K562 (cell line): ENCODE data around the gene FOXP4. TPM values are rescaled to one million over a fixed set of nuclear protein-coding genes. Genes with fewer than 3 reads are reported as not detected.

ENCODE experiments used
- ATAC-seq: fragments of 200-7000 bp; cut with Tn5 transposase; 3 replicates; pipeline ENCODE4 v1.9.1; 2020; ENCODE audit warnings: moderate library complexity
- BruUV-seq: library from RNA; stranded (reverse); fragments of 400-500 nt; replicated peaks from 2 replicates; lab custom pipeline; 2021; lab: Mats Ljungman, UMichigan
- CTCF ChIA-PET: fragments of 300-600 bp; formaldehyde crosslinking; extraction: SDS; loops from one replicate; lab custom pipeline; 2021; ENCODE audit warnings: low intra/inter-chr PET ratio; lab: Yijun Ruan, JAX
- POLR2A ChIA-PET: fragments of 300-600, 350-650 bp; sonication (Branson Sonifier 250); formaldehyde crosslinking; extraction: SDS; loops from one replicate; lab custom pipeline; 2021; ENCODE audit warnings: antibody characterized with exemption, inconsistent platforms; lab: Yijun Ruan, JAX
- DNase-seq, 4 experiments: peaks; one replicate each; pipeline versions ENCODE4 v3.0.0 to v3.0.0-alpha.2; 2011 to 2018; ENCODE audit warnings: low spot score in 3 of 4, mixed read lengths in 3 of 4; ENCODE audit errors: extremely low read depth in 1 of 4
- FAIRE-seq: peaks from 2 replicates; lab custom pipeline; 2011; peaks lifted over from hg19 to GRCh38; lab: Jason Lieb, UNC
- H2AFZ ChIP-seq: 2 replicates; pipeline ENCODE4 v1.6.0; 2011; ENCODE audit warnings: low read depth, low read length, control low read depth, inconsistent platforms
- H3K27ac ChIP-seq: fragments of 200-600 bp; 3 replicates; pipeline ENCODE4 v1.8.0; 2011; ENCODE audit warnings: low read depth, mild to moderate bottlenecking, control low read depth, inconsistent platforms, low read length, moderate library complexity, mixed read lengths; ENCODE audit errors: extremely low read depth
- H3K27me3 ChIP-seq, 2 experiments: fragments of 300-600 bp in 1 of 2; 2 replicates in 1 of 2; 3 replicates in 1 of 2; pipeline versions ENCODE4 v1.6.0 to v1.8.0; 2011; ENCODE audit warnings: inconsistent platforms in 2 of 2, low read length in 2 of 2, mild to moderate bottlenecking in 1 of 2, mixed read lengths in 1 of 2, moderate library complexity in 1 of 2; ENCODE audit not compliant: control insufficient read depth in 2 of 2, insufficient read depth in 2 of 2
- H3K36me3 ChIP-seq: fragments of 300-600 bp; 3 replicates; pipeline ENCODE4 v1.8.0; 2011; ENCODE audit warnings: mild to moderate bottlenecking, low read length, inconsistent platforms; ENCODE audit not compliant: control insufficient read depth, insufficient read depth
- H3K4me1 ChIP-seq, 2 experiments: fragments of 200-600 bp in 1 of 2; replicated peaks in 1 of 2; 2 replicates in 1 of 2; 3 replicates in 1 of 2; pipeline versions ENCODE4 v1.5.1 to v1.8.0; 2011; ENCODE audit warnings: inconsistent platforms in 2 of 2, low read length in 2 of 2, mild to moderate bottlenecking in 1 of 2, mixed read lengths in 1 of 2, moderate library complexity in 1 of 2; ENCODE audit not compliant: control insufficient read depth in 2 of 2, insufficient read depth in 2 of 2
- H3K4me2 ChIP-seq: 2 replicates; pipeline ENCODE4 v1.6.1; 2011; ENCODE audit warnings: low read length, control low read depth, inconsistent platforms, mixed read lengths; ENCODE audit not compliant: insufficient read depth
- H3K4me3 ChIP-seq: fragments of 200-600 bp; sonication (generic), shearing (Covaris generic); 2 replicates; pipeline ENCODE4 v1.5.1; 2016; ENCODE audit warnings: control low read depth, inconsistent platforms
- H3K79me2 ChIP-seq: fragments of 200-600 bp; 3 replicates; pipeline ENCODE4 v1.8.0; 2011; ENCODE audit warnings: low read length, inconsistent platforms; ENCODE audit not compliant: control insufficient read depth, insufficient read depth
- H3K9ac ChIP-seq, 2 experiments: 2 replicates each; pipeline versions ENCODE4 v1.6.0 to v1.6.1; 2011; ENCODE audit warnings: low read depth in 2 of 2, low read length in 2 of 2, control low read depth in 1 of 2, inconsistent platforms in 1 of 2, mild to moderate bottlenecking in 1 of 2, mixed read lengths in 1 of 2; ENCODE audit not compliant: insufficient read depth in 1 of 2
- H3K9me1 ChIP-seq: one replicate; pipeline ENCODE4 v1.6.0; 2011; ENCODE audit warnings: inconsistent platforms, mild to moderate bottlenecking, low read length, moderate library complexity; ENCODE audit not compliant: control insufficient read depth, insufficient read depth
- H3K9me3 ChIP-seq: replicated peaks from 2 replicates; pipeline ENCODE4 v1.5.1; 2011; ENCODE audit warnings: low read depth, low read length, inconsistent platforms; ENCODE audit not compliant: control insufficient read depth, insufficient read depth
- H4K20me1 ChIP-seq: replicated peaks from 2 replicates; pipeline ENCODE4 v1.6.1; 2011; ENCODE audit warnings: low read length, inconsistent platforms, mixed read lengths; ENCODE audit not compliant: control insufficient read depth, insufficient read depth
- BRCA1 ChIP-seq, 2 experiments: fragments of 450-650 bp in 1 of 2; sonication (generic) in 1 of 2; formaldehyde crosslinking in 1 of 2; IDR thresholded peaks; 2 replicates each; pipeline versions ENCODE4 v1.5.0 to v1.6.1; 2017 to 2020; ENCODE audit warnings: mild to moderate bottlenecking in 1 of 2, missing genetic modification reagents in 1 of 2
- E2F8 ChIP-seq: fragments of 450-650 bp; IDR thresholded peaks from 2 replicates; pipeline ENCODE4 v1.7.1; 2018; ENCODE audit warnings: mild to moderate bottlenecking, low read depth; ENCODE audit not compliant: partially characterized antibody
- FOXM1 ChIP-seq, 2 experiments: fragments of 450-650 bp in 1 of 2; sonication (generic) in 1 of 2; formaldehyde crosslinking in 1 of 2; IDR thresholded peaks; 2 replicates each; pipeline versions ENCODE4 v1.6.1 to v1.9.0; 2017 to 2022; ENCODE audit warnings: low read depth in 2 of 2, mild to moderate bottlenecking in 2 of 2, missing genetic modification reagents in 1 of 2, moderate library complexity in 1 of 2
- KDM5B ChIP-seq: fragments of 200-600 bp; sonication (generic); IDR thresholded peaks from 2 replicates; pipeline ENCODE4 v1.6.1; 2012; ENCODE audit warnings: low read depth, mild to moderate bottlenecking, moderate library complexity, low read length, control low read depth, inconsistent platforms; ENCODE audit not compliant: insufficient replicate concordance
- PBX2 ChIP-seq, 2 experiments: IDR thresholded peaks in 1 of 2; conservative IDR thresholded peaks in 1 of 2; 2 replicates each; pipeline ENCODE4 v1.6.1; 2016; ENCODE audit warnings: low read depth in 2 of 2, mild to moderate bottlenecking in 1 of 2, missing compliant biosample characterization in 1 of 2, missing genetic modification characterization in 1 of 2, moderate library complexity in 1 of 2
- POLR2G ChIP-seq: fragments of 200-400 bp; formaldehyde crosslinking; IDR thresholded peaks from 2 replicates; pipeline ENCODE4 v1.6.1; 2017; ENCODE audit warnings: low read depth, mild to moderate bottlenecking, antibody characterized with exemption, low read length, moderate library complexity
- POLR3A ChIP-seq: IDR thresholded peaks from 2 replicates; pipeline ENCODE4 v1.6.1; 2011; ENCODE audit warnings: borderline replicate concordance, mild to moderate bottlenecking, moderate library complexity; ENCODE audit not compliant: insufficient read length, insufficient read depth; ENCODE audit errors: extremely low read depth
- RBM22 ChIP-seq: fragments of 200-400 bp; formaldehyde crosslinking; IDR thresholded peaks from 2 replicates; pipeline ENCODE4 v1.6.1; 2018; ENCODE audit warnings: low read length, low read depth; ENCODE audit not compliant: poor library complexity, severe bottlenecking
- TEAD4 ChIP-seq, 2 experiments: sonication (generic) in 1 of 2; formaldehyde crosslinking in 1 of 2; IDR thresholded peaks; 2 replicates each; pipeline versions ENCODE4 v1.6.1 to v1.8.0; 2012 to 2022; ENCODE audit warnings: borderline replicate concordance in 1 of 2, inconsistent platforms in 1 of 2, low read length in 1 of 2, mild to moderate bottlenecking in 1 of 2, missing genetic modification reagents in 1 of 2
- WGBS: fragments of 100-300 bp; shearing (Covaris generic); methylation state at CpG from one replicate; pipeline ENCODE4 v1.1.6; 2016; ENCODE audit warnings: low coverage, mixed read lengths; ENCODE audit not compliant: insufficient coverage; ENCODE audit errors: missing lambda C conversion rate; 5-methylcytosine and 5-hydroxymethylcytosine counted together
- in situ Hi-C: fragments of 300-500 bp; cut with MboI; formaldehyde crosslinking; loops from 4 replicates; pipeline ENCODE4 v1.15.0; 2018; ENCODE audit warnings: inconsistent platforms, mixed read lengths
- intact Hi-C: fragments of 100-400 bp; cut with micrococcal nuclease; formaldehyde crosslinking; loops from 2 replicates; pipeline ENCODE4 v1.14.2; 2022
- polyA plus RNA-seq, 8 experiments: library from polyadenylated mRNA; depleted of rRNA in 4 of 8; stranded (reverse) in 5 of 8; unstranded in 3 of 8; fragments of >200 nt; fragmentation: Nextera tagmentation in 2 of 8; fragmentation: Illumina TruSeq in 1 of 8; extraction: Ambion mirVana in 2 of 8; extraction: Trizol in 1 of 8; gene quantifications; 2 replicates each; pipeline versions ENCODE4 v1.2.1 to v1.2.3, GENCODE V29; 2011 to 2014; ENCODE audit warnings: inconsistent platforms in 1 of 8, missing spikeins in 1 of 8
- total RNA-seq, 7 experiments: library from RNA; depleted of rRNA in 6 of 7; stranded (reverse); fragments of >200 nt in 6 of 7; fragmentation: Illumina TruSeq in 2 of 7; extraction: Trizol in 2 of 7; gene quantifications; 2 replicates each; pipeline versions ENCODE4 v1.2.1 to v1.2.3, GENCODE V29; 2011 to 2021; ENCODE audit warnings: low replicate concordance in 1 of 7

The FOXP4 gene
- total and polyA plus RNA-seq, 9 of the 15 experiments (the other 6 are each of a cell fraction or from before 2014, with no cell fraction given) = 0.11 to 29.4 (median 2.3) TPM

- Histone ChIP-seq H3K27ac (no peak overlapping the region), H3K4me1 (peaks cover 0 to 11% of the 10 kb centered on the region in 2 experiments; a peak in 1 of 5 replicates), H3K27me3 (no peaks in the 10 kb centered on the region), H4K20me1 (0 out of 2 replicates have a peak, but pooled peaks cover 7% of the 10 kb centered on the region), H3K9me1 (no peaks in the 10 kb centered on the region), H2AFZ (no peak overlapping the region), H3K36me3 (peaks cover 13% of the 10 kb centered on the region; the same call in 2 of the 3 replicates), H3K79me2 (no peaks in the 10 kb centered on the region), H3K9ac (no peak overlapping the region), H3K4me3 (no peak overlapping the region), H3K9me3 (no peaks in the 10 kb centered on the region), H3K4me2 (no peak overlapping the region)
- DNase-seq (no peak), ATAC-seq (no peak), FAIRE-seq (no peak)
- 91% methylated on average over 35 of the region's 39 CpGs for whole genome bisulfite sequencing
- ChIA-PET CTCF (interaction anchor here (1.3 to 3.1 kb wide), 2 partner anchors 127 to 165 kb away, joined by 5 to 31 read pairs; no protein-coding TSS in a partner anchor), POLR2A (interaction anchor here (0.7 kb wide), 1 partner anchor 527 kb away, joined by 3 read pairs; no protein-coding TSS in a partner anchor)
- intact Hi-C loops (no loop called here), in situ Hi-C loops (loop anchor here (5.0 to 10.0 kb wide), 2 partner anchors 128 to 225 kb away; no protein-coding TSS in a partner anchor)
- BruUV-seq = no TSS peak
- TF ChIP-seq PBX2 (CRISPR knock-in tag; IDR thresholded peaks at IDR 0.05; ENCODE audit: low read depth) (no peak), PBX2 (tag; conservative IDR thresholded peaks at IDR 0.05; ENCODE audit: low read depth) (no peak), RBM22 (peak; percentile 11), KDM5B (no peak), FOXM1 (IDR thresholded peaks at IDR 0.05; ENCODE audit: low read depth) (no peak), FOXM1 (CRISPR knock-in tag; IDR thresholded peaks at IDR 0.05; ENCODE audit: low read depth) (no peak), BRCA1 (IDR thresholded peaks at IDR 0.05) (no peak), BRCA1 (CRISPR knock-in tag; IDR thresholded peaks at IDR 0.05) (no peak), TEAD4 (IDR thresholded peaks at IDR 0.05; ENCODE audit: low read length) (no peak), TEAD4 (CRISPR knock-in tag; IDR thresholded peaks at IDR 0.05; ENCODE audit: borderline replicate concordance) (no peak), E2F8 (no peak), POLR2G (0 out of 2 replicates have a peak, but pooled peaks have one; percentile 24), POLR3A (no peak)
Observed at GRCh38 chr6:41589636-41590622, 43.7 kb downstream of the FOXP4 start.
